Measurements from ENCODE around the gene PPFIA1. TPM values are rescaled to one million over a fixed set of nuclear protein-coding genes. Genes with fewer than 3 reads are reported as not detected.
A peak's percentile ranks its signal among the peaks of the same experiment; 100 is the strongest.

The PPFIA1 gene
- total RNA-seq, 2 donors from 2014 or later = 105 to 118 TPM

DNA sequence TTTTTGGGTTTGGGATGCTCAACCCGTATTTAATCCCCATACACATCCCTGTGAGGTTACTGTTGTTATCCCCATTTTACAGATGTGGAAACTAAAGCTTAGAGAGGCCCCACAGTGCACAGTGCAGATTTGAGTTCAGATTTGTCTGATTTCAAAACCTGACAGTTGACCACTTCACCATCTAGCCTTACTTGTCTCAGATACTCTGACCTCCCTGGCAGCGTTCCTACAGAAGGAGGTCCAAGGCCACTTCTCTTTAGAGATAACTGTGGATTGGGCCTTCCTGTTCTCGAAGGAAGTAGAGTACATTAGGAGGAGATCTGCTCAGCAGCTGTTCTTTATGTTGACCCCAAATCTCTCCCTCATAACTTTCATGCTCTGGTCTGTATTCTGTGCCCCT, 81.2 kb downstream of the PPFIA1 start:
- Mint-ChIP-seq H3K27ac (peak overlapping the region; percentile 79), H3K4me3 (no peak overlapping the region), H3K36me3 (ENCODE audit: low read depth) (peaks cover 81% of the 10 kb centered on the region), H3K4me1 (no peaks in the 10 kb centered on the region), H3K27me3 (ENCODE audit: insufficient read depth) (no peaks in the 10 kb centered on the region), H3K9me3 (no peaks in the 10 kb centered on the region)
- DNase-seq = no peak
- H3K27me3 ChIP-seq (ENCODE audit: control insufficient read depth, insufficient read depth, low read length, poor library complexity, severe bottlenecking) = no peaks in the 10 kb centered on the region
- peaks cover 93% of the 10 kb centered on the region for H3K36me3 ChIP-seq (ENCODE audit: control insufficient read depth, insufficient read depth, low read length)
- H3K4me1 ChIP-seq (ENCODE audit: control insufficient read depth, insufficient read depth, low read length) = no peaks in the 10 kb centered on the region
- no peaks in the 10 kb centered on the region for H3K9me3 ChIP-seq (ENCODE audit: control insufficient read depth, low read length)
- no peak overlapping the region for H3K9ac ChIP-seq (ENCODE audit: extremely low read depth, low read length, poor library complexity, severe bottlenecking)
- TF ChIP-seq, protein P1, sequence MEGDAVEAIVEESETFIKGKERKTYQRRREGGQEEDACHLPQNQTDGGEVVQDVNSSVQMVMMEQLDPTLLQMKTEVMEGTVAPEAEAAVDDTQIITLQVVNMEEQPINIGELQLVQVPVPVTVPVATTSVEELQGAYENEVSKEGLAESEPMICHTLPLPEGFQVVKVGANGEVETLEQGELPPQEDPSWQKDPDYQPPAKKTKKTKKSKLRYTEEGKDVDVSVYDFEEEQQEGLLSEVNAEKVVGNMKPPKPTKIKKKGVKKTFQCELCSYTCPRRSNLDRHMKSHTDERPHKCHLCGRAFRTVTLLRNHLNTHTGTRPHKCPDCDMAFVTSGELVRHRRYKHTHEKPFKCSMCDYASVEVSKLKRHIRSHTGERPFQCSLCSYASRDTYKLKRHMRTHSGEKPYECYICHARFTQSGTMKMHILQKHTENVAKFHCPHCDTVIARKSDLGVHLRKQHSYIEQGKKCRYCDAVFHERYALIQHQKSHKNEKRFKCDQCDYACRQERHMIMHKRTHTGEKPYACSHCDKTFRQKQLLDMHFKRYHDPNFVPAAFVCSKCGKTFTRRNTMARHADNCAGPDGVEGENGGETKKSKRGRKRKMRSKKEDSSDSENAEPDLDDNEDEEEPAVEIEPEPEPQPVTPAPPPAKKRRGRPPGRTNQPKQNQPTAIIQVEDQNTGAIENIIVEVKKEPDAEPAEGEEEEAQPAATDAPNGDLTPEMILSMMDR (conservative IDR thresholded peaks at IDR 0.05) = no peak
- H3K4me3 ChIP-seq (ENCODE audit: low read length) = no peak overlapping the region
- WGBS, 2 experiments (ENCODE audit: insufficient coverage in 1 of 2, insufficient read length in 1 of 2) = 92 to 100% methylated on average over 2 to 3 of the region's 3 CpGs
- no peak overlapping the region for H3K27ac ChIP-seq (ENCODE audit: low read depth, low read length)

DNA sequence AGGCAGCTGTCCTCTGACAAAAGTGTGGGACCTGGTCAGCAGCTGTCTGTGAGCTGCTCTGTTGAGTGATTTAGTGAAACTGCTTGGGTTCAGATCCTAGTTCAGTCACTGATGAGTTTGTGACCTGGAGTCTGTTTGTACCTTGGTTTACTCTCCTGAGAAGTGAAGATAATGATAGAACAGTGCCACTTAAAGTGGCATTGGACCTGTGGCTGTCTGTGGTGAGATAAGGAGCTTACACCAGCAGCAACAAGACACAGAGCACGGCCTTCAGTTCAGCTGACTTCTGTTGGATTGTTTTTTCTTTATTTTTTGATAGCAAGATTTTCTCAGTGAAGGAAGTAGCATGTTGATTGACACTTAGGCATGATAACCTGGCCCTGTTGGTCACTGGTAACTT, 81.6 kb downstream of the PPFIA1 start:
- Mint-ChIP-seq H3K27me3 (ENCODE audit: insufficient read depth) (no peaks in the 10 kb centered on the region), H3K27ac (peak overlapping the region; percentile 79), H3K4me1 (no peaks in the 10 kb centered on the region), H3K9me3 (no peaks in the 10 kb centered on the region), H3K36me3 (ENCODE audit: low read depth) (peaks cover 82% of the 10 kb centered on the region), H3K4me3 (no peak overlapping the region)
- no peak for DNase-seq
- Histone ChIP-seq H3K27ac (ENCODE audit: low read depth, low read length) (no peak overlapping the region), H3K36me3 (ENCODE audit: control insufficient read depth, insufficient read depth, low read length) (peaks cover 93% of the 10 kb centered on the region), H3K9me3 (ENCODE audit: control insufficient read depth, low read length) (no peaks in the 10 kb centered on the region), H3K9ac (ENCODE audit: extremely low read depth, low read length, poor library complexity, severe bottlenecking) (no peak overlapping the region), H3K4me3 (ENCODE audit: low read length) (no peak overlapping the region), H3K27me3 (ENCODE audit: control insufficient read depth, insufficient read depth, low read length, poor library complexity, severe bottlenecking) (no peaks in the 10 kb centered on the region), H3K4me1 (ENCODE audit: control insufficient read depth, insufficient read depth, low read length) (no peaks in the 10 kb centered on the region)
- TF ChIP-seq, protein P1 (conservative IDR thresholded peaks at IDR 0.05) = no peak
- 97% methylated on average over 1 of the region's 1 CpG; no CpG with 5 or more reads in 1 of the 2 experiments for WGBS, 2 experiments (ENCODE audit: insufficient coverage in 1 of 2, insufficient read length in 1 of 2)

DNA sequence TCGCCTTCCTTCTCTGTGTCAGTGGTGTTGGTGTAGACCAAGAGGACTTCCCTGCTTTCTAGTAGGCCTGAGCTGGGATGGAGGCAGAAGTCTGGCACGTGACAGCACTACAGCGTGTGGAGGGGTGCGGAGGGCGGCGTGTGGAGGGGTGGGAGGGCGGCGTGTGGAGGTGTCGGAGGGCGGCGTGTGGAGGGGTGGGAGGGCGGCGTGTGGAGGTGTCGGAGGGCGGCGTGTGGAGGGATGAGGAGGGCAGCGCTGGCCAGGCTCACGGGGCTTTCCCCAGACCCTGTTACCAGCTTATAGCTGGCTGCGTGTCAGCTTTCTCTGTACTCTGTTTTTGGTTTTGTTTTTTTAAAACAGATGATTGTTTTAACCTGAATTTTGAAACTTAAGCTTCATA, 82.1 kb downstream of the PPFIA1 start:
- 93% methylated on average over 18 of the region's 19 CpGs; no CpG with 5 or more reads in 1 of the 2 experiments for WGBS, 2 experiments (ENCODE audit: insufficient coverage in 1 of 2, insufficient read length in 1 of 2)
- TF ChIP-seq, protein P1 (conservative IDR thresholded peaks at IDR 0.05) = no peak
- H3K4me3 Mint-ChIP-seq = no peak overlapping the region
- H3K9me3 Mint-ChIP-seq = no peaks in the 10 kb centered on the region
- Histone ChIP-seq H3K27ac (ENCODE audit: low read depth, low read length) (no peak overlapping the region), H3K36me3 (ENCODE audit: control insufficient read depth, insufficient read depth, low read length) (peaks cover 93% of the 10 kb centered on the region), H3K9ac (ENCODE audit: extremely low read depth, low read length, poor library complexity, severe bottlenecking) (no peak overlapping the region), H3K9me3 (ENCODE audit: control insufficient read depth, low read length) (no peaks in the 10 kb centered on the region), H3K4me1 (ENCODE audit: control insufficient read depth, insufficient read depth, low read length) (no peaks in the 10 kb centered on the region), H3K4me3 (ENCODE audit: low read length) (no peak overlapping the region), H3K27me3 (ENCODE audit: control insufficient read depth, insufficient read depth, low read length, poor library complexity, severe bottlenecking) (no peaks in the 10 kb centered on the region)
- peaks cover 79% of the 10 kb centered on the region for H3K36me3 Mint-ChIP-seq (ENCODE audit: low read depth)
- no peak for DNase-seq
- no peaks in the 10 kb centered on the region for H3K4me1 Mint-ChIP-seq
- no peaks in the 10 kb centered on the region for H3K27me3 Mint-ChIP-seq (ENCODE audit: insufficient read depth)
- peak overlapping the region; percentile 79 for H3K27ac Mint-ChIP-seq
